Activated effector memory CD4-positive, alpha-beta T cell treated with anti-CD3 and anti-CD28 coated beads, Interleukin-2, amount 50 U/mL, for 16 hours (primary cell): ENCODE measurements around the gene SEMA4F.

ENCODE experiments used
- DNase-seq: peaks from one replicate; pipeline ENCODE4 v3.0.0-alpha.2; 2020

Gene SEMA4F

GRCh38 chr2:74659462-74659861 lies 5.4 kb downstream of the SEMA4F start:
- no peak for DNase-seq

- DNase-seq: no peak
These were observed 14.0 kb downstream of the SEMA4F start for GRCh38 chr2:74668087-74668486.

- DNase-seq: no peak
These were observed 16.2 kb downstream of the SEMA4F start for GRCh38 chr2:74670263-74670662.

- DNase-seq: no peak
These were observed 17.4 kb downstream of the SEMA4F start for GRCh38 chr2:74671479-74671878.

- DNase-seq: no peak
These were observed 19.9 kb downstream of the SEMA4F start for GRCh38 chr2:74673826-74674528.

- no peak for DNase-seq
These were observed 21.0 kb downstream of the SEMA4F start for GRCh38 chr2:74675090-74675489.

- DNase-seq: no peak
These were observed 22.3 kb downstream of the SEMA4F start for GRCh38 chr2:74676331-74676730.

- no peak for DNase-seq
These were observed 25.6 kb downstream of the SEMA4F start for GRCh38 chr2:74679615-74680014.

- DNase-seq: no peak
These were observed 28.5 kb downstream of the SEMA4F start for GRCh38 chr2:74682501-74682900.

- no peak for DNase-seq
These were observed 31.4 kb downstream of the SEMA4F start for GRCh38 chr2:74685408-74685807.

GRCh38 chr2:74688881-74689280 lies 34.8 kb downstream of the SEMA4F start:
- DNase-seq: no peak

- DNase-seq: no peak
These were observed 35.6 kb downstream of the SEMA4F start for GRCh38 chr2:74689671-74690070.

- DNase-seq: no peak
These were observed 36.5 kb downstream of the SEMA4F start for GRCh38 chr2:74690571-74690970.

GRCh38 chr2:74691929-74692328 lies 37.9 kb downstream of the SEMA4F start:
- DNase-seq: no peak

- no peak for DNase-seq
These were observed 39.2 kb downstream of the SEMA4F start for GRCh38 chr2:74693213-74693612.

- no peak for DNase-seq
These were observed 39.6 kb downstream of the SEMA4F start for GRCh38 chr2:74693668-74694067.

GRCh38 chr2:74694281-74694680 lies 40.2 kb downstream of the SEMA4F start:
- no peak for DNase-seq

- no peak for DNase-seq
These were observed 41.6 kb downstream of the SEMA4F start for GRCh38 chr2:74695663-74696062.

- no peak for DNase-seq
These were observed 42.8 kb downstream of the SEMA4F start for GRCh38 chr2:74696829-74697228.

GRCh38 chr2:74700643-74701372 lies 46.8 kb downstream of the SEMA4F start:
- DNase-seq: no peak

- DNase-seq: no peak
These were observed 48.1 kb downstream of the SEMA4F start for GRCh38 chr2:74702001-74702715.

- DNase-seq: no peak
These were observed 49.3 kb downstream of the SEMA4F start for GRCh38 chr2:74703373-74703772.

GRCh38 chr2:74704216-74704615 lies 50.2 kb downstream of the SEMA4F start:
- no peak for DNase-seq

GRCh38 chr2:74706741-74707140 lies 52.7 kb downstream of the SEMA4F start:
- DNase-seq: no peak
